ENCODE results near the gene CASZ1.

The CASZ1 gene

GRCh38 chr1:10591010-10591409, 205.4 kb downstream of the CASZ1 start:
- DNase-seq: no peak

DNA sequence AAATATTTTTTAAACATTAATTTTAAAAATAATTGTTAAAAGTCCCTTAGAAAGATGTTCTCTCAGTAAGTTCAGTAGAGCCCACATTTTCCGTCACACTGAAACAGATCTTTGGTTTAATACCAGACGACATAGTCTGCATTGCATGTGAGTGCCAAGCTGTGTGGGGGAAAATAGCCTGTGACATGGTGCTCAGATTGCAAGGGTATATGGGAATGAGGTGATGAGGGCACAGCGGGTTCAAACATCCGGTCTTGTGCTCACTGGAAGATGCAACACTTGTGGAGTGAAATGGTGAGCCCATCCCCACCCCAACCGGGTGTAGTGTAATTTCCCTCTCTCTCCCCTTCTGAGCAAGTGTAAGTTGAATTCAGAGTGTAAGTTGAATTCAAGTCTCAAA, 207.4 kb downstream of the CASZ1 start:
- DNase-seq: no peak

DNA sequence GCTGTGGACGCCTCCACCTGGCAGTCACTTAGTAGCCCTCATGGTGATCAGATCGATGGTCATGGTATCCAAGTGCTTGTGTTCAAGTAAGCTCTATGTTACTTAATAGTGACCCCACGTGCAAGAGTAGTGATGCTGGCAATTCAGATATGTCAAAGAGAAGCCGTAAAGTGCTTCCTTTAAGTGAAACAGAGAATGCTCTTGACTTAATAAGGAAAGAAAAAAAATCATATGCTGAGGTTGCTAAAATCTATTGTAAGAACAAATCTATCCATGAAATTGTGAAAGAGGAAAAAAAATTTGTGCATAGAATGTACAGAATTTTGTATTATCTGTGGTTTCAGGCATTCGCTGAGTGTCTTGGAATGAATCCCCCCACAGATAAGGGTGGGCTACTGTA, 207.8 kb downstream of the CASZ1 start:
- no peak for DNase-seq

All from HCEC 1CT (cell line).